Activated naive CD4-positive, alpha-beta T cell treated with anti-CD3 and anti-CD28 coated beads for 36 hours (primary cell): ENCODE results near the gene CLEC4F. TPM values are rescaled to one million over a fixed set of nuclear protein-coding genes. Genes with fewer than 3 reads are reported as not detected.

Experiments used
- CTCF ChIA-PET: fragments of 350-600 bp; sonication (Branson Sonifier 250); formaldehyde crosslinking; loops from one replicate; lab custom pipeline; 2021; ENCODE audit warnings: antibody characterized with exemption; lab: Charles Lee
- DNase-seq: peaks from one replicate; pipeline ENCODE4 v3.0.0-alpha.2; 2020
- H3K27ac Mint-ChIP-seq: one replicate; pipeline ENCODE4 v1.8.0; 2021; ENCODE audit warnings: mild to moderate bottlenecking, mixed read lengths
- H3K27me3 Mint-ChIP-seq: one replicate; pipeline ENCODE4 v1.8.0; 2021; ENCODE audit warnings: low read depth, mixed read lengths
- H3K36me3 Mint-ChIP-seq: one replicate; pipeline ENCODE4 v1.8.0; 2021; ENCODE audit warnings: low read depth, mixed read lengths
- H3K4me1 Mint-ChIP-seq: one replicate; pipeline ENCODE4 v1.8.0; 2021; ENCODE audit warnings: low read depth, mixed read lengths
- H3K4me3 Mint-ChIP-seq: one replicate; pipeline ENCODE4 v1.8.0; 2021; ENCODE audit warnings: mild to moderate bottlenecking, moderate library complexity, mixed read lengths
- H3K9me3 Mint-ChIP-seq: one replicate; pipeline ENCODE4 v1.8.0; 2021; ENCODE audit warnings: mixed read lengths
- intact Hi-C: fragments of 100-400 bp; cut with micrococcal nuclease; formaldehyde crosslinking; loops from one replicate; pipeline ENCODE4 v1.15.1; 2023
- total RNA-seq, 2 experiments: library from RNA; stranded (reverse); gene quantifications; one replicate each; pipeline ENCODE4 v1.2.3, GENCODE V29; 2021

The CLEC4F gene
- not detected for total RNA-seq

GRCh38 chr2:70820499-70820898, at the start of gene CLEC4F:
CLEC4F (minus strand) TSS chr2:70820599; CDS start chr2:70820523, 76 bp downstream.
- intact Hi-C loops = no loop called here
- H3K27me3 Mint-ChIP-seq = no peaks in the 10 kb centered on the region
- CTCF ChIA-PET = interaction anchor here (0.5 kb wide), 1 partner anchor 94 kb away, joined by 5 read pairs; no protein-coding TSS in a partner anchor
- H3K27ac Mint-ChIP-seq = no peak within 1 kb of the TSS
- no peak within 1 kb of the TSS for H3K4me3 Mint-ChIP-seq
- peaks cover 8% of the 10 kb centered on the region for H3K4me1 Mint-ChIP-seq
- no peaks in the 10 kb centered on the region for H3K36me3 Mint-ChIP-seq
- no peak for DNase-seq
- no peaks in the 10 kb centered on the region for H3K9me3 Mint-ChIP-seq

- H3K36me3 Mint-ChIP-seq = no peaks in the 10 kb centered on the region
- CTCF ChIA-PET = interaction anchor here (0.6 to 9.8 kb wide), 8 partner anchors 10 to 626 kb away, joined by 3 to 143 read pairs (median 24); partner anchors contain the start of gene FIGLA
- H3K4me1 Mint-ChIP-seq = peaks cover 5% of the 10 kb centered on the region
- no peak overlapping the region for H3K27ac Mint-ChIP-seq
- peaks cover 16% of the 10 kb centered on the region for H3K27me3 Mint-ChIP-seq
- intact Hi-C loops = loop anchor here (10.0 kb wide), 1 partner anchor 564 kb away; the partner anchor contains the start of gene FAM136A
- H3K4me3 Mint-ChIP-seq = no peak overlapping the region
- no peaks in the 10 kb centered on the region for H3K9me3 Mint-ChIP-seq
- no peak for DNase-seq
These were observed 48.6 kb upstream of the CLEC4F start for GRCh38 chr2:70868970-70869369.

- H3K36me3 Mint-ChIP-seq = no peaks in the 10 kb centered on the region
- peaks cover 2% of the 10 kb centered on the region for H3K4me1 Mint-ChIP-seq
- H3K27me3 Mint-ChIP-seq = peaks cover 12% of the 10 kb centered on the region
- no peak overlapping the region for H3K4me3 Mint-ChIP-seq
- no peak overlapping the region for H3K27ac Mint-ChIP-seq
- H3K9me3 Mint-ChIP-seq = no peaks in the 10 kb centered on the region
- peak; percentile 87 for DNase-seq
- intact Hi-C loops = loop anchor here (1.0 to 10.0 kb wide), 5 partner anchors 59 to 557 kb away; partner anchors contain the start of gene FAM136A
- CTCF ChIA-PET = interaction anchor here (0.6 to 4.2 kb wide), 21 partner anchors 9 to 97 kb away, joined by 3 to 57 read pairs (median 6); partner anchors contain the start of gene CD207
These were observed 41.6 kb upstream of the CLEC4F start for GRCh38 chr2:70861777-70862625.

- CTCF ChIA-PET = interaction anchor here (1.2 to 1.3 kb wide), 2 partner anchors 14 to 17 kb away, joined by 4 read pairs; no protein-coding TSS in a partner anchor
- peaks cover 2% of the 10 kb centered on the region for H3K27me3 Mint-ChIP-seq
These were observed 35.3 kb upstream of the CLEC4F start for GRCh38 chr2:70855667-70856066.

GRCh38 chr2:70854411-70854810, 34.0 kb upstream of the CLEC4F start:
- H3K27ac Mint-ChIP-seq = no peak overlapping the region
- H3K36me3 Mint-ChIP-seq = no peaks in the 10 kb centered on the region
- no peak for DNase-seq
- H3K9me3 Mint-ChIP-seq = no peaks in the 10 kb centered on the region
- H3K27me3 Mint-ChIP-seq = no peaks in the 10 kb centered on the region
- peaks cover 28% of the 10 kb centered on the region for H3K4me1 Mint-ChIP-seq
- H3K4me3 Mint-ChIP-seq = no peak overlapping the region
- CTCF ChIA-PET = interaction anchor here (1.1 kb wide), 1 partner anchor 18 kb away, joined by 3 read pairs; no protein-coding TSS in a partner anchor
- intact Hi-C loops = loop anchor here (5.0 kb wide), 1 partner anchor 37 kb away; no protein-coding TSS in a partner anchor

More at GRCh38 chr2:70855667-70856066, 35.3 kb upstream of the CLEC4F start:
- Mint-ChIP-seq H3K4me3 (no peak overlapping the region), H3K27ac (no peak overlapping the region), H3K36me3 (no peaks in the 10 kb centered on the region), H3K4me1 (peaks cover 21% of the 10 kb centered on the region), H3K9me3 (no peaks in the 10 kb centered on the region)
- intact Hi-C loops = no loop called here
- no peak for DNase-seq

- Mint-ChIP-seq H3K4me3 (no peak overlapping the region), H3K27me3 (no peaks in the 10 kb centered on the region), H3K9me3 (no peaks in the 10 kb centered on the region), H3K27ac (no peak overlapping the region), H3K36me3 (no peaks in the 10 kb centered on the region), H3K4me1 (peaks cover 28% of the 10 kb centered on the region)
- DNase-seq = no peak
- CTCF ChIA-PET = interaction anchor here (0.6 to 1.7 kb wide), 4 partner anchors 10 to 582 kb away, joined by 4 to 9 read pairs (median 7); no protein-coding TSS in a partner anchor
- intact Hi-C loops = loop anchor here (5.0 kb wide), 1 partner anchor 36 kb away; no protein-coding TSS in a partner anchor
These were observed 32.4 kb upstream of the CLEC4F start for GRCh38 chr2:70852824-70853223.

GRCh38 chr2:70851704-70852103, 31.3 kb upstream of the CLEC4F start:
- Mint-ChIP-seq H3K4me1 (peaks cover 28% of the 10 kb centered on the region), H3K27me3 (no peaks in the 10 kb centered on the region), H3K27ac (peak overlapping the region; percentile 83), H3K36me3 (no peaks in the 10 kb centered on the region), H3K9me3 (no peaks in the 10 kb centered on the region), H3K4me3 (no peak overlapping the region)
- intact Hi-C loops = loop anchor here (1.0 to 5.0 kb wide), 5 partner anchors 25 to 217 kb away; partner anchors contain the start of genes ADD2 and NAGK
- DNase-seq = peak; percentile 71
- CTCF ChIA-PET = interaction anchor here (0.6 to 1.7 kb wide), 5 partner anchors 11 to 502 kb away, joined by 3 to 9 read pairs (median 4); no protein-coding TSS in a partner anchor

- peak; percentile 41 for DNase-seq
- H3K27me3 Mint-ChIP-seq = no peaks in the 10 kb centered on the region
- H3K4me3 Mint-ChIP-seq = no peak overlapping the region
- CTCF ChIA-PET = interaction anchor here (1.4 to 1.9 kb wide), 4 partner anchors 7 to 83 kb away, joined by 4 to 6 read pairs (median 4); partner anchors contain the start of genes ADD2 and FIGLA
- H3K27ac Mint-ChIP-seq = peak overlapping the region; percentile 60
- H3K36me3 Mint-ChIP-seq = no peaks in the 10 kb centered on the region
- intact Hi-C loops = loop anchor here (1.0 to 5.0 kb wide), 5 partner anchors 25 to 217 kb away; partner anchors contain the start of genes ADD2 and NAGK
- H3K4me1 Mint-ChIP-seq = peaks cover 28% of the 10 kb centered on the region
- no peaks in the 10 kb centered on the region for H3K9me3 Mint-ChIP-seq
These were observed 30.5 kb upstream of the CLEC4F start for GRCh38 chr2:70850925-70851324.

- CTCF ChIA-PET = interaction anchor here (1.2 to 1.8 kb wide), 3 partner anchors 19 to 78 kb away, joined by 3 to 6 read pairs (median 4); no protein-coding TSS in a partner anchor
- no peak overlapping the region for H3K4me3 Mint-ChIP-seq
These were observed 22.0 kb upstream of the CLEC4F start for GRCh38 chr2:70842401-70842800.

GRCh38 chr2:70837980-70838925, 17.9 kb upstream of the CLEC4F start:
- H3K27ac Mint-ChIP-seq = no peak overlapping the region

More at GRCh38 chr2:70842401-70842800, 22.0 kb upstream of the CLEC4F start:
- H3K27ac Mint-ChIP-seq = no peak overlapping the region
- no peaks in the 10 kb centered on the region for H3K36me3 Mint-ChIP-seq
- no peak for DNase-seq
- no peaks in the 10 kb centered on the region for H3K4me1 Mint-ChIP-seq
- no peaks in the 10 kb centered on the region for H3K9me3 Mint-ChIP-seq
- H3K27me3 Mint-ChIP-seq = no peaks in the 10 kb centered on the region
- intact Hi-C loops = no loop called here

GRCh38 chr2:70835643-70836042, 15.2 kb upstream of the CLEC4F start, which contains the start of gene CD207:
CD207 (minus strand) TSS chr2:70835816; CDS start chr2:70835776, 40 bp downstream.
- Mint-ChIP-seq H3K9me3 (no peaks in the 10 kb centered on the region), H3K27me3 (no peaks in the 10 kb centered on the region), H3K27ac (no peak within 1 kb of the TSS), H3K4me3 (no peak within 1 kb of the TSS), H3K36me3 (no peaks in the 10 kb centered on the region), H3K4me1 (no peaks in the 10 kb centered on the region)
- CTCF ChIA-PET = interaction anchor here (0.6 to 0.8 kb wide), 3 partner anchors 9 to 114 kb away, joined by 3 read pairs; no protein-coding TSS in a partner anchor
- intact Hi-C loops = no loop called here
- DNase-seq = no peak

More at GRCh38 chr2:70837980-70838925, 17.9 kb upstream of the CLEC4F start:
- no peaks in the 10 kb centered on the region for H3K27me3 Mint-ChIP-seq
- no peak for DNase-seq
- H3K4me3 Mint-ChIP-seq = no peak overlapping the region
- H3K9me3 Mint-ChIP-seq = no peaks in the 10 kb centered on the region
- H3K36me3 Mint-ChIP-seq = no peaks in the 10 kb centered on the region
- intact Hi-C loops = no loop called here
- H3K4me1 Mint-ChIP-seq = no peaks in the 10 kb centered on the region
- CTCF ChIA-PET = interaction anchor here (0.5 kb wide), 1 partner anchor 77 kb away, joined by 3 read pairs; no protein-coding TSS in a partner anchor
